ENCODE results near the gene NLRP14. TPM values are rescaled to one million over a fixed set of nuclear protein-coding genes. Genes with fewer than 3 reads are reported as not detected.

NLRP14 gene
- total and polyA plus RNA-seq, 2 of the 8 experiments (the other 6 are each of a cell fraction or from before 2014, with no cell fraction given), result 0.05 TPM; not detected in 1

DNA sequence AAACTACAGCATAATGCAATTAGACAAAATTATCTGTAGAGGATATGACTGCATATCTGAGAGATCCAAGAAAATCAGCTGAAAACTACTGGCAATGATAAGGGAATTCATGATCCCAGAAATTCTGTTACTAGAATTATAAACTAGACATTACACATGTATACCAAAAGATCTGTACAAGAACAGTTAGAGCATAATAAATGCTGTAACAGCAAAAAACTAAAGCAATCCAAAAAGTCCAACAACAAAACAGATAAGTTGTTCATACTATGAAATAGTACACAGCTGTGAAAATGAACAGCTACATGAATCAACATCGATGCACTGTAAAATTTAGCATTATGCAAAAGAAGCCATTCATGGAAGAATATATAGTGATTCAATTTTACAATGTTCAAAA lies 6.2 kb upstream of the NLRP14 start:
- H3K79me1 ChIP-seq (ENCODE audit: low read depth, low read length), result no peaks in the 10 kb centered on the region
- no peak overlapping the region for H3K27ac ChIP-seq (ENCODE audit: low read depth, low read length)
- H3K18ac ChIP-seq (ENCODE audit: extremely low read depth, low read length), result no peak overlapping the region
- no peak overlapping the region for H2BK15ac ChIP-seq (ENCODE audit: low read length)
- no peak overlapping the region for H4K8ac ChIP-seq (ENCODE audit: extremely low read depth, insufficient read depth, low read length)
- H4K20me1 ChIP-seq (replicated peaks in 1 of 2; ENCODE audit: control insufficient read depth in 1 of 2, insufficient read depth in 2 of 2, low read length in 2 of 2), result no peaks in the 10 kb centered on the region
- no peak overlapping the region for H3K4me3 ChIP-seq (ENCODE audit: extremely low read depth in 1 of 4, insufficient read depth in 2 of 4, low read depth in 3 of 4, low read length in 4 of 4)
- no peak overlapping the region for H3K4me2 ChIP-seq (ENCODE audit: insufficient read depth in 1 of 2, low read depth in 2 of 2, low read length in 2 of 2)
- no peaks in the 10 kb centered on the region for H3K79me2 ChIP-seq (ENCODE audit: control insufficient read depth in 1 of 2, insufficient read depth in 2 of 2, low read length in 2 of 2)
- H2AFZ ChIP-seq (ENCODE audit: low read length), result no peak overlapping the region
- H3K14ac ChIP-seq (ENCODE audit: insufficient read length), result no peak overlapping the region
- H3K4ac ChIP-seq (replicated peaks; ENCODE audit: insufficient read length, low read depth, low read length), result no peak overlapping the region
- no peak overlapping the region for H2BK5ac ChIP-seq (ENCODE audit: low read depth, low read length)
- H3K9ac ChIP-seq (replicated peaks in 1 of 4; ENCODE audit: extremely low read depth in 1 of 4, low read depth in 3 of 4, low read length in 3 of 4), result no peak overlapping the region
- H3K36me3 ChIP-seq (ENCODE audit: control insufficient read depth in 2 of 4, insufficient read depth in 4 of 4, low read length in 3 of 4), result no peaks in the 10 kb centered on the region
- DNase-seq (ENCODE audit: low read depth in 1 of 2, low spot score in 2 of 2), result no peak
- ChIA-PET POLR2A (ENCODE audit: partially characterized antibody) (no interaction called here), CTCF (ENCODE audit: partially characterized antibody) (interaction anchor here (1.5 kb wide), 1 partner anchor 276 kb away, joined by 3 read pairs; no protein-coding TSS in a partner anchor)
- no peak for TF ChIP-seq CHD1 (IDR thresholded peaks at IDR 0.05; ENCODE audit: low read depth, low read length)
- TF ChIP-seq NRF1 (IDR thresholded peaks at IDR 0.05; ENCODE audit: low read depth, low read length), result no peak
- TF ChIP-seq RXRA (IDR thresholded peaks at IDR 0.05; ENCODE audit: insufficient read depth, low read depth, low read length), result no peak
- TF ChIP-seq SP2 (IDR thresholded peaks at IDR 0.05; ENCODE audit: low read length), result no peak
- no peak overlapping the region for H2AK5ac ChIP-seq (ENCODE audit: low read depth, low read length)
- no peaks in the 10 kb centered on the region for H3K27me3 ChIP-seq (replicated peaks in 1 of 4; ENCODE audit: control insufficient read depth in 3 of 4, extremely low read depth in 1 of 4, insufficient read depth in 3 of 4, low read length in 3 of 4)
- no peaks in the 10 kb centered on the region for H3K9me3 ChIP-seq (ENCODE audit: insufficient read depth in 2 of 2, low read depth in 1 of 2, low read length in 1 of 2)
- no peak overlapping the region for H3K23ac ChIP-seq (ENCODE audit: insufficient read length)
- no peak overlapping the region for H4K5ac ChIP-seq (ENCODE audit: insufficient read length, low read depth, low read length)
- H2BK12ac ChIP-seq (ENCODE audit: low read depth, low read length), result no peak overlapping the region
- WGBS, 2 experiments (ENCODE audit: extremely low coverage in 1 of 2, insufficient coverage in 1 of 2, insufficient read length in 1 of 2, insufficient replicate concordance in 2 of 2, low coverage in 1 of 2, low lambda C conversion rate in 2 of 2, missing lambda C conversion rate in 1 of 2), result 93% methylated on average over 1 of the region's 1 CpG; no CpG with 5 or more reads in 1 of the 2 experiments
- no peak overlapping the region for H3K56ac ChIP-seq (replicated peaks; ENCODE audit: insufficient read length, low read depth, low read length)
- H2BK120ac ChIP-seq (replicated peaks; ENCODE audit: low read depth, low read length), result no peak overlapping the region
- H4K91ac ChIP-seq (replicated peaks; ENCODE audit: insufficient read length, low read length), result no peak overlapping the region
- no peaks in the 10 kb centered on the region for H3K23me2 ChIP-seq (ENCODE audit: low read depth, low read length)
- no peak for FAIRE-seq
- no peaks in the 10 kb centered on the region for H3K4me1 ChIP-seq (replicated peaks in 1 of 4; ENCODE audit: control insufficient read depth in 3 of 4, insufficient read depth in 4 of 4, low read length in 3 of 4)
- H2BK20ac ChIP-seq (ENCODE audit: low read length), result no peak overlapping the region
